BJ (cell line): ENCODE data around the gene GPR37. TPM values are rescaled to one million over a fixed set of nuclear protein-coding genes. Genes with fewer than 3 reads are reported as not detected.

Source experiments
- CTCF ChIA-PET: fragments of 350-600 bp; formaldehyde crosslinking; extraction: SDS; loops from one replicate; lab custom pipeline; 2021; ENCODE audit warnings: antibody characterized with exemption, inconsistent platforms; lab: Yijun Ruan, JAX
- POLR2A ChIA-PET: fragments of 300-600 bp; sonication (Branson Sonifier 250); formaldehyde crosslinking; extraction: SDS; loops from one replicate; lab custom pipeline; 2021; ENCODE audit warnings: antibody characterized with exemption; lab: Charles Lee
- DNase-seq: peaks from one replicate; pipeline ENCODE4 v3.0.0-alpha.2; 2011; ENCODE audit warnings: low read depth
- H3K27me3 ChIP-seq: 2 replicates; pipeline ENCODE4 v1.6.0; 2011; ENCODE audit warnings: low read length; ENCODE audit not compliant: control insufficient read depth, insufficient read depth
- H3K36me3 ChIP-seq: 2 replicates; pipeline ENCODE4 v1.5.1; 2011; ENCODE audit warnings: low read length; ENCODE audit not compliant: control insufficient read depth, insufficient read depth
- H3K4me3 ChIP-seq: 2 replicates; pipeline ENCODE4 v1.5.1; 2011; ENCODE audit warnings: low read depth, mild to moderate bottlenecking, control low read depth, low read length
- polyA plus RNA-seq: library from polyadenylated mRNA; depleted of rRNA; stranded (reverse); fragments of >200 nt; gene quantifications from 2 replicates; pipeline ENCODE4 v1.2.3, GENCODE V29; 2011; rRNA removed
- TF ChIP-seq, protein P1 (sequence below): IDR thresholded peaks from 2 replicates; pipeline ENCODE4 v1.5.1; 2011; ENCODE audit warnings: low read depth, mild to moderate bottlenecking, control low read depth, inconsistent platforms, low read length, moderate library complexity; ENCODE audit not compliant: insufficient read depth

Gene GPR37
- polyA plus RNA-seq, 1 experiment: 0.25 TPM

DNA sequence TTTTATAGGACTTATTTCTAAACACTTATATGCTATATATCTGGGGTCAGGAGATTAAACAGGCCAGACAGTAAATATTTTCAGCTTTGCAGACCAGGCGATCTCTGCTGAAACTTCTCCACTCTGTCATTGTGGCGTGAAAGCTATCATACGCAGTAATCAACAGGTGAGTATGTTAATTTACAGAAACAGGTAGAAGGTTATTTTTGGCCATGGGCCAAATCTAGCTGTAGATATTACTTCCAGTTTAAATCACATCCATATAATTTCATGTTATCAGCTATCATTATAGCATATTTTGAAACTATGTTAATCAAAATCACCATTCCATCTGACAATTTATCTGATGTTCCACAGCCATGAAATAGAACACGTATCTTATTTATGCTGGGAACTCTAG is 67.8 kb downstream of the GPR37 start:
- H3K36me3 ChIP-seq: no peaks in the 10 kb centered on the region
- POLR2A ChIA-PET: no interaction called here

More for the DNA sequence above, 67.8 kb downstream of the GPR37 start:
- TF ChIP-seq, protein P1, sequence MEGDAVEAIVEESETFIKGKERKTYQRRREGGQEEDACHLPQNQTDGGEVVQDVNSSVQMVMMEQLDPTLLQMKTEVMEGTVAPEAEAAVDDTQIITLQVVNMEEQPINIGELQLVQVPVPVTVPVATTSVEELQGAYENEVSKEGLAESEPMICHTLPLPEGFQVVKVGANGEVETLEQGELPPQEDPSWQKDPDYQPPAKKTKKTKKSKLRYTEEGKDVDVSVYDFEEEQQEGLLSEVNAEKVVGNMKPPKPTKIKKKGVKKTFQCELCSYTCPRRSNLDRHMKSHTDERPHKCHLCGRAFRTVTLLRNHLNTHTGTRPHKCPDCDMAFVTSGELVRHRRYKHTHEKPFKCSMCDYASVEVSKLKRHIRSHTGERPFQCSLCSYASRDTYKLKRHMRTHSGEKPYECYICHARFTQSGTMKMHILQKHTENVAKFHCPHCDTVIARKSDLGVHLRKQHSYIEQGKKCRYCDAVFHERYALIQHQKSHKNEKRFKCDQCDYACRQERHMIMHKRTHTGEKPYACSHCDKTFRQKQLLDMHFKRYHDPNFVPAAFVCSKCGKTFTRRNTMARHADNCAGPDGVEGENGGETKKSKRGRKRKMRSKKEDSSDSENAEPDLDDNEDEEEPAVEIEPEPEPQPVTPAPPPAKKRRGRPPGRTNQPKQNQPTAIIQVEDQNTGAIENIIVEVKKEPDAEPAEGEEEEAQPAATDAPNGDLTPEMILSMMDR: no peak
- CTCF ChIA-PET: no interaction called here
- Histone ChIP-seq H3K27me3 (no peaks in the 10 kb centered on the region), H3K4me3 (no peak overlapping the region)
- no peak for DNase-seq

Other genes with a start within 250 kb of the GPR37 start
- gene POT1, start 164.0 kb upstream of the GPR37 start, polyA plus RNA-seq: 12.0 and 25.1 TPM in 2 replicates